Non-pigmented ciliary epithelial cell (primary cell): ENCODE data around the gene LIG3.
"Not testable (repeated sequence)": the region's sequence is repeated elsewhere in the genome, so short reads cannot be mapped to it uniquely, and the experiment has no call there.

ENCODE experiments used
- DNase-seq: peaks from one replicate; pipeline ENCODE4 v3.0.0-alpha.2; 2010; ENCODE audit warnings: low read depth

Gene LIG3

GRCh38 chr17:35041390-35041789 is 61.1 kb downstream of the LIG3 start:
- no peak for DNase-seq

- DNase-seq: no peak
Observed at GRCh38 chr17:35044181-35044580, 63.9 kb downstream of the LIG3 start.

- DNase-seq: not testable (repeated sequence)
Observed at GRCh38 chr17:35045458-35045979, 65.2 kb downstream of the LIG3 start.

DNA sequence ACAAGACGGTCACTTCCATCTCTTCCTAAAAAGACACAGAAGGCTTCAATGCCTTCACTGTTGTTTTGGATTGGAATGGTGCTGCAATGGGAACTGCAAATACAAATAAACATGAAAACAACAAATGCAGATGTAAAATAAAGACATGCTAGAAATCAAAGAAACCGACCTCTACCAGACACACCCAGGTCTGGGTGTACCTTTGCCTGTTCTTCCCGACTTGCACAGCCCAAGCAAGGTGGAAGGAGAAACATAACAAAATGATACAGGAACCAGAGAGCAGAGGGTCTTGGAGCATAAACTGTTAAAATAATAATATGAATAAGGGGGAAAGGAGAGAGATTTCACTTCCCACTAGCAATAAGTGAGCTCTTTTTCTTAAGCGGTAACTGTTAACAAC is 65.9 kb downstream of the LIG3 start:
- DNase-seq: no peak

DNA sequence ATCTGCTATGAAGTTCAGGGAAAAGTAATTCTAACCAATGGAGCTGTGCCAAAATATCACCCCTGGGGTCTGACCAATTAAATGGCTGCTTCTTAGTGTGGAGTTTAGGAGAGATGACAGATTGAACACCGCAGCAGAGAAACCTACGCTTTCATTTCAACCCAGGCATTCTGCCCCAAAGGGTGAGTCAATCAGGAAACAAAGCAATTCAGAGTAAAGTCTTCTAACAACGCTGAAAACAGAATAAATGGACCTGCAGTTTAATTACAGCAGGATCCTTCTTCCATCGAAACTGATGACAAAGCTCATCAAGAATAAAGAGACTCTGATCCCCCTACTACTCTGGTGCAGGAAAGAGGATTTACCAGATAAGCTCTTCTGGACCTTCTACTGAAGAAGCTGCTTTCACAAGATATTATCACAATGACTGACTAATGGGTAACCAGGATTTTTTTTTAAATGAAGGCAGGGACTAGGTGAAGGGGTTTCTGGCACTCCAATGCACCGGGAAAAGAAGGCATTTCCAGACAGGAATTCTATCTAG is 66.5 kb downstream of the LIG3 start:
- DNase-seq: peak; percentile 65

GRCh38 chr17:35048685-35049379 is 68.5 kb downstream of the LIG3 start:
- DNase-seq: no peak

DNA sequence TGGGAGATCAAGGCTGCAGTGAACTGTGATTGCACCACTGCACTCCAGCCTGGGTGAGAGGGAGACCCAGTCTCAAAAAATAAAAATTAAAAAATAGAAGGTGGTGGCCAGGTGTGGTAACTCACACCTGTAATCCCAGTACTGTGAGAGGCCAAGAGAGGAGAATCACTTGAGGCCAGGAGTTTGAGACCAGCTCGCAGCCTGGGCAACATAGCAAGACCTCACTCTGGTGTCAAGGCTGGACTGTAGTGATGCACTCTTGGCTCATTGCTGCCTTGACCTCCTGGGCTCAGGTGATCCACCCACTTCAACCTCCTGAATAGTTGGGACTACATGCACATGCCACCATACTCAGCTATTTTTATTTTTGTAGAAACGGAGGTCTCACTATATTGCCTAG is 69.9 kb downstream of the LIG3 start:
- no peak for DNase-seq

DNA sequence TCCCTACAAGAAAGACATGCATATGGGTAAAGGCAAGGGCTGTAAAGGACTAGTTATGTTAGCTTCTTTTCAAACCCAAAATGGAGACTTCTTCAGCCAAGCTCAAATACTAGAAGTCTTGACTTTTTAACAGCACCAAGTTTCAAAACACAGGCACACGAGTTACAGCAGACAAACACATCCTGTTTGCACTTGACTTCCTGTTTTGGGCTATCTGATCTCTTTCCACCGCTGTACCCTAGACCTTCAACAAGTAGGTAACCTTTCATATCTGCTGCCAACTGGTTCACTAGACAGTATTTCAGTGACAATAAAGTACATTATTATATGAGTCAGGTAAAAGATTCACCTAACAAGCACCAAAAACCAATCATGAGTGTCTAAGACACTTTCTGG is 70.9 kb downstream of the LIG3 start:
- no peak for DNase-seq

DNA sequence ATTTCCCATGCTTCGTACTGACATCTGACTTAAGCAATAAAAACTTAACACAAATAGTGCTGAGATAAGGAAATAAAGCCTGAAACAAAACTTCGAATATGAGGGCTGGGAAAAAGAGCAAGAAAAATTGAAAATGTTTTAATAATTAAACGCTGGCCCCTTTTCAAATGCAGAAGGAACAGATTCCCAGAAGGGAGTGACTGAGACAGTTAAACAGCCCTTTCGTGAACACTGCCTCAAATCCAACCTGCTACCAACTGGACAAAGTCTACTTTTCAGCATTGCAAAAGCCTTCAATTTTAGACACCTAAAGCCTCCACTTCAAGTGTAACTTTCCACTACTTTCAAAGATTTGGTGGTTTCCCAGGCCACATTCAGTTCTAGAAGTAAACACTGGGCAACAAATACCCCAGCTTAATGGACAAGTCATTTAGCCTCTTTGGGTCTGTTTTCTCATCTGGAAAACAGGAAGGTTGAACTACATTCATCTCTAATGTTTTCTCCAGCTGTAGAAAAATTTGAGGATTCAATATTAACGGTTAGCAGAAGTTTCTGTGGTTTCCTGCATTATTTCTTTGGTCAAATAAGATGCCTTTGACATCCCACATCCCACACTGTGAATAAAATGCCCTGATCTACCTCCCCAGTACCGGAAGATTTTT is 71.4 kb downstream of the LIG3 start:
- DNase-seq: no peak

DNA sequence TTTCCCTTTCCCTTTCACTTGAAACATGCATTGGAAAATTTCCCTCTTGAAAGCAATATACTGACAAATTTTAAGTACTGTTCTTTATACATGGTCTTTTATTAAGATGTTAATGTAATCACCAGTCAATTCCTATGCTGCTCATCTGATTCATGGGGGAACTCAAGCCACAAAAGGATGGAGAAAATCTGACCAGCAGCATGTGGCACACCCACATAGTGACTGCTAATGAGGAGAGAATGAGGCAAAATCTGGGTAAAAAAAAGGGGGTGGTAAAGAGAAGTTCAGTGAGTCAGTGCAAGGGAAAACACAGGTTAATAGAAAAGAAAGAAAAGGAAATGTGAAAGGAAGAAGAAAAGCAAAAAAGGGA is 71.9 kb downstream of the LIG3 start:
- DNase-seq: peak; percentile 63

- no peak for DNase-seq
Observed at GRCh38 chr17:35052780-35053179, 72.5 kb downstream of the LIG3 start.

GRCh38 chr17:35053204-35053603 is 72.9 kb downstream of the LIG3 start:
- no peak for DNase-seq

GRCh38 chr17:35056013-35056412 is 75.7 kb downstream of the LIG3 start:
- DNase-seq: no peak

DNA sequence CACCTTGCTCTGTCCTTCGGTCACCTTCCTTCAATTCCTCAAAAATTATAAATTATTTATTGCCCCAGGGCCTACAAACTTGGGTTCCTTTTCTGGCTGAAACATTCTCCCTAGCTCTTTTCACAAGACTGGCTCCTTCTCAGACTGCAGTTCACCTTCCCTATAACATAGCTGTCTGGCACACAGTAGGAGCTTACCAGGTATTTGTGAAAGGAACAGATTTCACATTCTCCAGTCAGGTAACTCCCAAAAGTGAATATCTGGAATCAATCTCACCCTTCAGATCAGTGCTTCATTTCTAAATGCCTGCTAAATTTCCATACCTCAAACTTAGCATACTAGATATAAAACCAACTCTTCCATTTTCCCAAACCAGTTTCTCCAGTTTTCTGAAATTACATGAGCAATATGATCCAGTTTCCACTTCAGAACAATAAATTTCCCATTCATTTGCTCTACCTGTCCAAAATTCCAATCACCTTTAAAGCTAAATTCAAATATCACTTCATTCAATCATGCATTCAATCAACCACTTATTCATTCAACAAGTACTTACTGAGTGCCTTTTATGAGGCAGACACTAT is 77.1 kb downstream of the LIG3 start:
- DNase-seq: no peak
